GM12878 (cell line): ENCODE results near the gene N4BP2L1. TPM values are rescaled to one million over a fixed set of nuclear protein-coding genes. Genes with fewer than 3 reads are reported as not detected.

Experiments
- ATAC-seq: fragments of 200-7000 bp; cut with Tn5 transposase; 3 replicates; pipeline ENCODE4 v1.9.1; 2020; ENCODE audit warnings: mild to moderate bottlenecking, moderate library complexity
- BruUV-seq: library from RNA; stranded (reverse); fragments of 400-500 nt; replicated peaks from 2 replicates; lab custom pipeline; 2021; lab: Mats Ljungman, UMichigan
- CTCF ChIA-PET: fragments of 300-600 bp; sonication (Branson Sonifier 250); formaldehyde crosslinking; extraction: SDS; loops from one replicate; lab custom pipeline; 2021; ENCODE audit warnings: inconsistent platforms; lab: Yijun Ruan, JAX
- POLR2A ChIA-PET: fragments of 350-600 bp; formaldehyde crosslinking; extraction: SDS; loops from one replicate; lab custom pipeline; 2021; ENCODE audit warnings: inconsistent platforms; lab: Charles Lee
- RAD21 ChIA-PET: fragments of 300-600 bp; sonication (Branson Sonifier 250); formaldehyde crosslinking; loops from one replicate; lab custom pipeline; 2023; ENCODE audit warnings: antibody characterized with exemption; ENCODE audit not compliant: unreplicated experiment; lab: Charles Lee
- SMC1A ChIA-PET: fragments of 300-600 bp; sonication (Branson Sonifier 250); formaldehyde crosslinking; loops from one replicate; lab custom pipeline; 2023; ENCODE audit not compliant: unreplicated experiment, uncharacterized antibody; lab: Charles Lee
- DNase-seq: peaks from one replicate; pipeline ENCODE4 v3.0.0-alpha.2; 2011; ENCODE audit warnings: low read depth, low spot score
- FAIRE-seq: peaks from 3 replicates; lab custom pipeline; 2011; peaks lifted over from hg19 to GRCh38; lab: Jason Lieb, UNC
- H2AFZ ChIP-seq: 2 replicates; pipeline ENCODE4 v1.6.0; 2011; ENCODE audit warnings: low read depth, low read length, control low read depth; ENCODE audit not compliant: control insufficient read depth
- H3K27ac ChIP-seq: 2 replicates; pipeline ENCODE4 v1.5.1; 2011; ENCODE audit warnings: control low read depth; ENCODE audit not compliant: control insufficient read depth, insufficient read depth
- H3K27me3 ChIP-seq, 2 experiments: replicated peaks in 1 of 2; 2 replicates each; pipeline versions ENCODE4 v1.6.0 to v1.6.1; 2011; ENCODE audit warnings: low read length in 1 of 2; ENCODE audit not compliant: control insufficient read depth in 2 of 2, insufficient read depth in 2 of 2
- H3K36me3 ChIP-seq, 2 experiments: 2 replicates each; pipeline ENCODE4 v1.5.1; 2011; ENCODE audit warnings: low read length in 1 of 2; ENCODE audit not compliant: control insufficient read depth in 2 of 2, insufficient read depth in 2 of 2
- H3K4me1 ChIP-seq: 2 replicates; pipeline ENCODE4 v1.6.1; 2011; ENCODE audit warnings: mild to moderate bottlenecking, low read length, moderate library complexity, mixed read lengths; ENCODE audit not compliant: control insufficient read depth, insufficient read depth
- H3K4me2 ChIP-seq: 2 replicates; pipeline ENCODE4 v1.6.0; 2011; ENCODE audit warnings: control low read depth; ENCODE audit not compliant: control insufficient read depth, insufficient read depth
- H3K4me3 ChIP-seq: fragments of 200-600 bp; sonication (generic); 2 replicates; pipeline ENCODE4 v1.5.1; 2016
- H3K79me2 ChIP-seq: 2 replicates; pipeline ENCODE4 v1.6.0; 2011; ENCODE audit warnings: low read length; ENCODE audit not compliant: control insufficient read depth, insufficient read depth
- H3K9ac ChIP-seq: 2 replicates; pipeline ENCODE4 v1.8.0; 2011; ENCODE audit warnings: low read length, control low read depth, mixed read lengths; ENCODE audit not compliant: control insufficient read depth, insufficient read depth
- H3K9me3 ChIP-seq: replicated peaks from 3 replicates; pipeline ENCODE4 v1.5.1; 2011; ENCODE audit warnings: mild to moderate bottlenecking, low read length; ENCODE audit not compliant: control insufficient read depth, insufficient read depth
- H4K20me1 ChIP-seq: 2 replicates; pipeline ENCODE4 v1.6.0; 2011; ENCODE audit not compliant: control insufficient read depth, insufficient read depth
- CHD1 ChIP-seq: IDR thresholded peaks from 2 replicates; pipeline ENCODE4 v1.6.1; 2012; ENCODE audit warnings: low read depth, low read length, improper control_type of control experiment
- MEF2B ChIP-seq: fragments of 450-650 bp; IDR thresholded peaks from 2 replicates; pipeline ENCODE4 v1.6.1; 2018; ENCODE audit warnings: mild to moderate bottlenecking, moderate library complexity; ENCODE audit not compliant: partially characterized antibody, poor library complexity, severe bottlenecking
- SP1 ChIP-seq: IDR thresholded peaks from one replicate; pipeline ENCODE4 v1.6.1; 2011; ENCODE audit warnings: low read depth, low read length
- SREBF2 ChIP-seq: IDR thresholded peaks from 2 replicates; pipeline ENCODE4 v1.6.1; 2012; ENCODE audit warnings: mild to moderate bottlenecking, low read length
- STAT3 ChIP-seq: IDR thresholded peaks from 2 replicates; pipeline ENCODE4 v1.6.1; 2011; ENCODE audit warnings: low read depth, low read length, improper control_type of control experiment
- SUPT20H ChIP-seq: IDR thresholded peaks from 2 replicates; pipeline ENCODE4 v1.6.1; 2011; ENCODE audit warnings: low read depth, mild to moderate bottlenecking, low read length, moderate library complexity, borderline replicate concordance; ENCODE audit not compliant: control insufficient read depth
- WGBS: methylation state at CpG from one replicate; pipeline ENCODE4 v1.1.6; 2016; ENCODE audit warnings: low lambda C conversion rate; ENCODE audit not compliant: insufficient replicate concordance, insufficient coverage; ENCODE audit errors: missing lambda C conversion rate; 5-methylcytosine and 5-hydroxymethylcytosine counted together
- in situ Hi-C: fragments of 300-500 bp; cut with MboI; formaldehyde crosslinking; loops from 9 replicates; pipeline ENCODE4 v1.14.3; 2018; ENCODE audit warnings: mixed read lengths
- intact Hi-C: fragments of 100-400 bp; cut with micrococcal nuclease; formaldehyde crosslinking; loops from one replicate; pipeline ENCODE4 v1.14.2; 2022; ENCODE audit not compliant: unreplicated experiment
- polyA plus RNA-seq, 11 experiments: library from polyadenylated mRNA; depleted of rRNA in 4 of 11; unstranded in 6 of 11; stranded (reverse) in 5 of 11; fragments of >200 nt; fragmentation: Nextera tagmentation in 4 of 11; fragmentation: Illumina TruSeq in 1 of 11; extraction: Ambion mirVana in 4 of 11; extraction: Trizol in 1 of 11; gene quantifications; 1 replicate in 1 of 11; 2 replicates in 10 of 11; pipeline versions ENCODE4 v1.2.1 to v1.2.3, GENCODE V29; 2011 to 2016; ENCODE audit warnings: inconsistent platforms in 2 of 11, missing spikeins in 2 of 11, low read depth in 1 of 11
- total RNA-seq, 4 experiments: library from RNA; depleted of rRNA in 3 of 4; stranded (reverse); fragments of >200 nt in 3 of 4; fragmentation: Illumina TruSeq in 1 of 4; extraction: Trizol in 1 of 4; gene quantifications; 2 replicates each; pipeline versions ENCODE4 v1.2.1 to v1.2.3, GENCODE V29; 2013 to 2021
- TF ChIP-seq, protein P1 (sequence below): fragments of 450-650 bp; IDR thresholded peaks from 2 replicates; pipeline ENCODE4 v1.6.1; 2017; ENCODE audit warnings: mild to moderate bottlenecking, moderate library complexity

N4BP2L1 gene
- total and polyA plus RNA-seq, 10 of the 15 experiments (the other 5 are each of a cell fraction or from before 2014, with no cell fraction given), result 3.3 to 42.5 (median 16.2) TPM

DNA sequence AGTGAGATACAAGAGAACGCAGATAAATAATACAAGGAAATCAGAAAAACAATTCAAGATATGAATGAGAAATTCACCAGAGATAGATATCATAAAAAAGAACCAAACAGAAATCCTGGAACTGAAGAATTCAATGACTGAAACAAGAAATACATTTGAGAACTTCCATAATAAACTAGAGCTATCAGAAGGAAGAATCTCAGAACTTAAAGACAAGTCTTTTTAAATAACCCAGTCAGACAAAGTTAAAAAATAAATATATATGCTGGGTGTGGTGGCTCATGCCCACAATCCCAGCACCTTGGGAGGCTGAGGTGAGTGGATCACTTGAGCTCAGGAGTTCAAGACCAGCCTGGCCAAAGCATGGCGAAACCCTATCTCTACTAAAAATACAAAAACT is 28.7 kb upstream of the N4BP2L1 start (continued):
- TF ChIP-seq, protein P1, sequence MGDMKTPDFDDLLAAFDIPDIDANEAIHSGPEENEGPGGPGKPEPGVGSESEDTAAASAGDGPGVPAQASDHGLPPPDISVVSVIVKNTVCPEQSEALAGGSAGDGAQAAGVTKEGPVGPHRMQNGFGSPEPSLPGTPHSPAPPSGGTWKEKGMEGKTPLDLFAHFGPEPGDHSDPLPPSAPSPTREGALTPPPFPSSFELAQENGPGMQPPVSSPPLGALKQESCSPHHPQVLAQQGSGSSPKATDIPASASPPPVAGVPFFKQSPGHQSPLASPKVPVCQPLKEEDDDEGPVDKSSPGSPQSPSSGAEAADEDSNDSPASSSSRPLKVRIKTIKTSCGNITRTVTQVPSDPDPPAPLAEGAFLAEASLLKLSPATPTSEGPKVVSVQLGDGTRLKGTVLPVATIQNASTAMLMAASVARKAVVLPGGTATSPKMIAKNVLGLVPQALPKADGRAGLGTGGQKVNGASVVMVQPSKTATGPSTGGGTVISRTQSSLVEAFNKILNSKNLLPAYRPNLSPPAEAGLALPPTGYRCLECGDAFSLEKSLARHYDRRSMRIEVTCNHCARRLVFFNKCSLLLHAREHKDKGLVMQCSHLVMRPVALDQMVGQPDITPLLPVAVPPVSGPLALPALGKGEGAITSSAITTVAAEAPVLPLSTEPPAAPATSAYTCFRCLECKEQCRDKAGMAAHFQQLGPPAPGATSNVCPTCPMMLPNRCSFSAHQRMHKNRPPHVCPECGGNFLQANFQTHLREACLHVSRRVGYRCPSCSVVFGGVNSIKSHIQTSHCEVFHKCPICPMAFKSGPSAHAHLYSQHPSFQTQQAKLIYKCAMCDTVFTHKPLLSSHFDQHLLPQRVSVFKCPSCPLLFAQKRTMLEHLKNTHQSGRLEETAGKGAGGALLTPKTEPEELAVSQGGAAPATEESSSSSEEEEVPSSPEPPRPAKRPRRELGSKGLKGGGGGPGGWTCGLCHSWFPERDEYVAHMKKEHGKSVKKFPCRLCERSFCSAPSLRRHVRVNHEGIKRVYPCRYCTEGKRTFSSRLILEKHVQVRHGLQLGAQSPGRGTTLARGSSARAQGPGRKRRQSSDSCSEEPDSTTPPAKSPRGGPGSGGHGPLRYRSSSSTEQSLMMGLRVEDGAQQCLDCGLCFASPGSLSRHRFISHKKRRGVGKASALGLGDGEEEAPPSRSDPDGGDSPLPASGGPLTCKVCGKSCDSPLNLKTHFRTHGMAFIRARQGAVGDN, result no peak
- no peak for TF ChIP-seq SP1
- TF ChIP-seq MEF2B, result no peak

DNA sequence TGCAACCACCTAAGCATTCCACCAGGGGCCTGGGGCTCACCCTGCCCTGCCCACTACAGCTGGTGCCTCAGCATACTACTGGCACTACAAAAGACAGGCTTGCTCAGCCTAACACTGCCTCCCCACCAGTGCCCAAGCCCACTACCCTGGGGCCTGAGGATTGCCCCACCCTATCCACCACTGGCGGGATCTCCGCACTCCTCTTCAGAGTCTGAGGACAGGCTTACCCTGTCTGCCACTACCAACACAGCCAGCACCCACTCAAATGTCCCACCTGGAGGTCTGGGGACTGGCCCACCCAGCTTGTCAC is 27.6 kb upstream of the N4BP2L1 start:
- Histone ChIP-seq H3K27me3 (no peaks in the 10 kb centered on the region), H3K79me2 (no peaks in the 10 kb centered on the region), H2AFZ (no peak overlapping the region)
- DNase-seq (no peak), FAIRE-seq (no peak)
- RAD21 ChIA-PET, result no interaction called here
- in situ Hi-C loops, result no loop called here
- no peak for TF ChIP-seq SREBF2
- no peak for TF ChIP-seq STAT3
- no peak for TF ChIP-seq CHD1
- TF ChIP-seq SUPT20H, result no peak
- TF ChIP-seq, all 136 proteins: peak for 0
- ATAC-seq, result no peak
- POLR2A ChIA-PET, result no interaction called here
- Histone ChIP-seq H3K4me2 (no peak overlapping the region), H3K9ac (no peak overlapping the region), H3K4me1 (no peaks in the 10 kb centered on the region), H3K9me3 (peaks cover 9% of the 10 kb centered on the region; the same call in 2 of the 3 replicates), H4K20me1 (no peaks in the 10 kb centered on the region), H3K4me3 (no peak overlapping the region), H3K36me3 (no peaks in the 10 kb centered on the region), H3K27ac (no peak overlapping the region)
- WGBS, result 100% methylated on average over 2 of the region's 2 CpGs
- intact Hi-C loops, result no loop called here
- SMC1A ChIA-PET, result no interaction called here
- no TSS peak for BruUV-seq
- CTCF ChIA-PET, result no interaction called here
